Measurements from ENCODE around the gene BIN2.

DNA sequence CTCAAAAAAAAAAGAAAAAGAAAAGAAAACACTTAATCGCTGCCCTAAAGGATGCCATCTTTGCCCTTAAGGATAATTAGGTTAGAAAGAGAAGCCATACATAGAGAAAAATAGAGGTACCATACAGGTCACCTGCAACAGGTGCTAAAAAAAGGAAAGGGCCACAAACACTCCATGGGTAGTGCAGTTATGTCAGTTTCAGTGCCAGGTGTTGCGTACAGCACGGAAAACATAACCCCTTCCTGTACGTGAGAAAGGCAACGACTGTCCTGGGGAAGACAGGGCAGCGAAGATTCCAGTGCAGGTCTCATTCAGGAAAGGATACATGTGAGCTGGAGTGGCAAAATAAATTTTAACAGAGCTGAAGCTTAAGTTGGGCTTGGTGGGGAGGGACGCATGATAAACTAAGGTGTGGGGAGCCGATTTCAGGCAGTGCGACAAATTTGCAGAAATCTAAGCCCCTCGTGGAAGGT is 85.9 kb downstream of the BIN2 start:
- TF ChIP-seq NFE2L2 (conservative IDR thresholded peaks at IDR 0.05; ENCODE audit: low read length) (no peak), POLR2A (IDR thresholded peaks at IDR 0.05; ENCODE audit: low read length) (no peak), RNF2 (IDR thresholded peaks at IDR 0.05; ENCODE audit: borderline replicate concordance, low read depth) (no peak), EP300 (IDR thresholded peaks at IDR 0.05) (no peak), SMC3 (IDR thresholded peaks at IDR 0.05) (no peak), MYC (IDR thresholded peaks at IDR 0.05; ENCODE audit: borderline replicate concordance, low read length) (no peak), RAD21 (conservative IDR thresholded peaks at IDR 0.05 in 1 of 2, IDR thresholded peaks at IDR 0.05 in 1 of 2) (no peak)
- TF ChIP-seq, protein P1, sequence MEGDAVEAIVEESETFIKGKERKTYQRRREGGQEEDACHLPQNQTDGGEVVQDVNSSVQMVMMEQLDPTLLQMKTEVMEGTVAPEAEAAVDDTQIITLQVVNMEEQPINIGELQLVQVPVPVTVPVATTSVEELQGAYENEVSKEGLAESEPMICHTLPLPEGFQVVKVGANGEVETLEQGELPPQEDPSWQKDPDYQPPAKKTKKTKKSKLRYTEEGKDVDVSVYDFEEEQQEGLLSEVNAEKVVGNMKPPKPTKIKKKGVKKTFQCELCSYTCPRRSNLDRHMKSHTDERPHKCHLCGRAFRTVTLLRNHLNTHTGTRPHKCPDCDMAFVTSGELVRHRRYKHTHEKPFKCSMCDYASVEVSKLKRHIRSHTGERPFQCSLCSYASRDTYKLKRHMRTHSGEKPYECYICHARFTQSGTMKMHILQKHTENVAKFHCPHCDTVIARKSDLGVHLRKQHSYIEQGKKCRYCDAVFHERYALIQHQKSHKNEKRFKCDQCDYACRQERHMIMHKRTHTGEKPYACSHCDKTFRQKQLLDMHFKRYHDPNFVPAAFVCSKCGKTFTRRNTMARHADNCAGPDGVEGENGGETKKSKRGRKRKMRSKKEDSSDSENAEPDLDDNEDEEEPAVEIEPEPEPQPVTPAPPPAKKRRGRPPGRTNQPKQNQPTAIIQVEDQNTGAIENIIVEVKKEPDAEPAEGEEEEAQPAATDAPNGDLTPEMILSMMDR (IDR thresholded peaks at IDR 0.05): no peak
- TF ChIP-seq, protein P2, sequence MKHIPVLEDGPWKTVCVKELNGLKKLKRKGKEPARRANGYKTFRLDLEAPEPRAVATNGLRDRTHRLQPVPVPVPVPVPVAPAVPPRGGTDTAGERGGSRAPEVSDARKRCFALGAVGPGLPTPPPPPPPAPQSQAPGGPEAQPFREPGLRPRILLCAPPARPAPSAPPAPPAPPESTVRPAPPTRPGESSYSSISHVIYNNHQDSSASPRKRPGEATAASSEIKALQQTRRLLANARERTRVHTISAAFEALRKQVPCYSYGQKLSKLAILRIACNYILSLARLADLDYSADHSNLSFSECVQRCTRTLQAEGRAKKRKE (CRISPR knock-in tag; IDR thresholded peaks at IDR 0.05; ENCODE audit: low read depth): no peak
- TF ChIP-seq, protein P3, sequence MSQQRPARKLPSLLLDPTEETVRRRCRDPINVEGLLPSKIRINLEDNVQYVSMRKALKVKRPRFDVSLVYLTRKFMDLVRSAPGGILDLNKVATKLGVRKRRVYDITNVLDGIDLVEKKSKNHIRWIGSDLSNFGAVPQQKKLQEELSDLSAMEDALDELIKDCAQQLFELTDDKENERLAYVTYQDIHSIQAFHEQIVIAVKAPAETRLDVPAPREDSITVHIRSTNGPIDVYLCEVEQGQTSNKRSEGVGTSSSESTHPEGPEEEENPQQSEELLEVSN (IDR thresholded peaks at IDR 0.05; ENCODE audit: borderline replicate concordance, low read depth): no peak
- TF ChIP-seq, protein P4, sequence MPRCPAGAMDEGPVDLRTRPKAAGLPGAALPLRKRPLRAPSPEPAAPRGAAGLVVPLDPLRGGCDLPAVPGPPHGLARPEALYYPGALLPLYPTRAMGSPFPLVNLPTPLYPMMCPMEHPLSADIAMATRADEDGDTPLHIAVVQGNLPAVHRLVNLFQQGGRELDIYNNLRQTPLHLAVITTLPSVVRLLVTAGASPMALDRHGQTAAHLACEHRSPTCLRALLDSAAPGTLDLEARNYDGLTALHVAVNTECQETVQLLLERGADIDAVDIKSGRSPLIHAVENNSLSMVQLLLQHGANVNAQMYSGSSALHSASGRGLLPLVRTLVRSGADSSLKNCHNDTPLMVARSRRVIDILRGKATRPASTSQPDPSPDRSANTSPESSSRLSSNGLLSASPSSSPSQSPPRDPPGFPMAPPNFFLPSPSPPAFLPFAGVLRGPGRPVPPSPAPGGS (IDR thresholded peaks at IDR 0.05): no peak
- TF ChIP-seq, protein P5, sequence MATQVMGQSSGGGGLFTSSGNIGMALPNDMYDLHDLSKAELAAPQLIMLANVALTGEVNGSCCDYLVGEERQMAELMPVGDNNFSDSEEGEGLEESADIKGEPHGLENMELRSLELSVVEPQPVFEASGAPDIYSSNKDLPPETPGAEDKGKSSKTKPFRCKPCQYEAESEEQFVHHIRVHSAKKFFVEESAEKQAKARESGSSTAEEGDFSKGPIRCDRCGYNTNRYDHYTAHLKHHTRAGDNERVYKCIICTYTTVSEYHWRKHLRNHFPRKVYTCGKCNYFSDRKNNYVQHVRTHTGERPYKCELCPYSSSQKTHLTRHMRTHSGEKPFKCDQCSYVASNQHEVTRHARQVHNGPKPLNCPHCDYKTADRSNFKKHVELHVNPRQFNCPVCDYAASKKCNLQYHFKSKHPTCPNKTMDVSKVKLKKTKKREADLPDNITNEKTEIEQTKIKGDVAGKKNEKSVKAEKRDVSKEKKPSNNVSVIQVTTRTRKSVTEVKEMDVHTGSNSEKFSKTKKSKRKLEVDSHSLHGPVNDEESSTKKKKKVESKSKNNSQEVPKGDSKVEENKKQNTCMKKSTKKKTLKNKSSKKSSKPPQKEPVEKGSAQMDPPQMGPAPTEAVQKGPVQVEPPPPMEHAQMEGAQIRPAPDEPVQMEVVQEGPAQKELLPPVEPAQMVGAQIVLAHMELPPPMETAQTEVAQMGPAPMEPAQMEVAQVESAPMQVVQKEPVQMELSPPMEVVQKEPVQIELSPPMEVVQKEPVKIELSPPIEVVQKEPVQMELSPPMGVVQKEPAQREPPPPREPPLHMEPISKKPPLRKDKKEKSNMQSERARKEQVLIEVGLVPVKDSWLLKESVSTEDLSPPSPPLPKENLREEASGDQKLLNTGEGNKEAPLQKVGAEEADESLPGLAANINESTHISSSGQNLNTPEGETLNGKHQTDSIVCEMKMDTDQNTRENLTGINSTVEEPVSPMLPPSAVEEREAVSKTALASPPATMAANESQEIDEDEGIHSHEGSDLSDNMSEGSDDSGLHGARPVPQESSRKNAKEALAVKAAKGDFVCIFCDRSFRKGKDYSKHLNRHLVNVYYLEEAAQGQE (IDR thresholded peaks at IDR 0.05): no peak
